Measurements from ENCODE around the gene EPSTI1.
A peak's percentile ranks its signal among the peaks of the same experiment; 100 is the strongest.
"Not testable (repeated sequence)": the region's sequence is repeated elsewhere in the genome, so short reads cannot be mapped to it uniquely, and the experiment has no call there.

EPSTI1 gene

GRCh38 chr13:42991898-42992763, at the start of gene EPSTI1:
Gene EPSTI1 (minus strand): TSS chr13:42992241. CDS start chr13:42992165, 76 bp downstream.
- POLR2A ChIA-PET, result interaction anchor here (0.8 kb wide), 1 partner anchor 31 kb away, joined by 5 read pairs; no protein-coding TSS in a partner anchor
- CTCF ChIA-PET, result interaction anchor here (1.0 to 3.8 kb wide), 10 partner anchors 12 to 812 kb away, joined by 3 to 22 read pairs (median 4); no protein-coding TSS in a partner anchor
- DNase-seq (ENCODE audit: extremely low spot score), result peak; percentile 74
- TF ChIP-seq CTCF (IDR thresholded peaks at IDR 0.05; ENCODE audit: control extremely low read depth, extremely low read depth, low read depth, missing control alignments), result no peak

GRCh38 chr13:43041369-43041921, 49.4 kb upstream of the EPSTI1 start:
- no peak for TF ChIP-seq CTCF (IDR thresholded peaks at IDR 0.05; ENCODE audit: control extremely low read depth, extremely low read depth, low read depth, missing control alignments)
- CTCF ChIA-PET, result interaction anchor here (1.2 to 2.0 kb wide), 3 partner anchors 10 to 43 kb away, joined by 4 to 8 read pairs (median 5); no protein-coding TSS in a partner anchor
- no peak for DNase-seq (ENCODE audit: extremely low spot score)
- POLR2A ChIA-PET, result no interaction called here

GRCh38 chr13:43040581-43041368, 48.7 kb upstream of the EPSTI1 start:
- POLR2A ChIA-PET, result not testable (repeated sequence)

GRCh38 chr13:43039966-43040365, 47.9 kb upstream of the EPSTI1 start:
- TF ChIP-seq CTCF (IDR thresholded peaks at IDR 0.05; ENCODE audit: control extremely low read depth, extremely low read depth, low read depth, missing control alignments), result no peak
- no peak for DNase-seq (ENCODE audit: extremely low spot score)
- ChIA-PET CTCF (interaction anchor here (1.0 to 1.8 kb wide), 2 partner anchors 8 to 9 kb away, joined by 3 to 4 read pairs; no protein-coding TSS in a partner anchor), POLR2A (no interaction called here)

More at GRCh38 chr13:43040581-43041368, 48.7 kb upstream of the EPSTI1 start:
- not testable (repeated sequence) for DNase-seq (ENCODE audit: extremely low spot score)
- CTCF ChIA-PET, result interaction anchor here (1.0 to 2.0 kb wide), 2 partner anchors 9 to 10 kb away, joined by 3 to 8 read pairs; no protein-coding TSS in a partner anchor

GRCh38 chr13:43036351-43037250, 44.6 kb upstream of the EPSTI1 start:
- CTCF ChIA-PET, result interaction anchor here (0.7 to 3.6 kb wide), 7 partner anchors 10 to 67 kb away, joined by 3 to 10 read pairs (median 3); no protein-coding TSS in a partner anchor
- POLR2A ChIA-PET, result no interaction called here
- DNase-seq (ENCODE audit: extremely low spot score), result no peak
- TF ChIP-seq CTCF (IDR thresholded peaks at IDR 0.05; ENCODE audit: control extremely low read depth, extremely low read depth, low read depth, missing control alignments), result no peak

- no peak for DNase-seq (ENCODE audit: extremely low spot score)
- CTCF ChIA-PET, result interaction anchor here (1.5 to 2.5 kb wide), 2 partner anchors 9 to 63 kb away, joined by 3 to 8 read pairs; no protein-coding TSS in a partner anchor
- no peak for TF ChIP-seq CTCF (IDR thresholded peaks at IDR 0.05; ENCODE audit: control extremely low read depth, extremely low read depth, low read depth, missing control alignments)
- POLR2A ChIA-PET, result no interaction called here
Measured at GRCh38 chr13:43033038-43033437, 41.0 kb upstream of the EPSTI1 start.
